HG03045 (cell line): ENCODE results near the gene GNAZ.

Experiments used
- ATAC-seq: cut with Tn5 transposase; IDR thresholded peaks from one replicate; pipeline ENCODE4 v1.9.1; 2021; ENCODE audit warnings: mild to moderate bottlenecking, moderate library complexity; ENCODE audit not compliant: unreplicated experiment

GNAZ gene

GRCh38 chr22:23091760-23092159, 21.4 kb downstream of the GNAZ start:
- no peak for ATAC-seq

GRCh38 chr22:23092217-23092955, 22.1 kb downstream of the GNAZ start:
- ATAC-seq, result no peak

- ATAC-seq, result no peak
Observed at GRCh38 chr22:23093051-23093788, 22.9 kb downstream of the GNAZ start.

- ATAC-seq, result no peak
Observed at GRCh38 chr22:23094260-23094659, 23.9 kb downstream of the GNAZ start.

- no peak for ATAC-seq
Observed at GRCh38 chr22:23094695-23095681, 24.7 kb downstream of the GNAZ start.

GRCh38 chr22:23095733-23096342, 25.5 kb downstream of the GNAZ start:
- no peak for ATAC-seq

GRCh38 chr22:23097412-23098229, 27.3 kb downstream of the GNAZ start:
- ATAC-seq, result no peak

GRCh38 chr22:23098230-23098705, 27.9 kb downstream of the GNAZ start:
- no peak for ATAC-seq

GRCh38 chr22:23098718-23099530, 28.6 kb downstream of the GNAZ start:
- ATAC-seq, result no peak

- no peak for ATAC-seq
Observed at GRCh38 chr22:23099531-23099804, 29.1 kb downstream of the GNAZ start.

GRCh38 chr22:23100124-23100801, 29.9 kb downstream of the GNAZ start:
- no peak for ATAC-seq

- no peak for ATAC-seq
Observed at GRCh38 chr22:23101524-23101923, 31.2 kb downstream of the GNAZ start.

- no peak for ATAC-seq
Observed at GRCh38 chr22:23102002-23102655, 31.8 kb downstream of the GNAZ start.

GRCh38 chr22:23102776-23103175, 32.5 kb downstream of the GNAZ start:
- no peak for ATAC-seq

- ATAC-seq, result no peak
Observed at GRCh38 chr22:23103199-23103954, 33.1 kb downstream of the GNAZ start.

- ATAC-seq, result no peak
Observed at GRCh38 chr22:23104187-23104971, 34.1 kb downstream of the GNAZ start.

- ATAC-seq, result no peak
Observed at GRCh38 chr22:23105304-23105703, 35.0 kb downstream of the GNAZ start.
